ENCODE results near the gene EMD. TPM values are rescaled to one million over a fixed set of nuclear protein-coding genes. Genes with fewer than 3 reads are reported as not detected.
"Not testable (repeated sequence)": the region's sequence is repeated elsewhere in the genome, so short reads cannot be mapped to it uniquely, and the experiment has no call there.

EMD gene
- total RNA-seq, 8 experiments from 2014 or later, result 31.6 to 96.1 (median 64.8) TPM

GRCh38 chrX:154398668-154399526, 19.8 kb downstream of the EMD start:
- ATAC-seq (replicated peaks in 6 of 8), result peak in 2 of 8 experiments; percentile 0 to 1
- in situ Hi-C loops (cut with MboI; ENCODE audit: low pct_unique_long_range_greater_than_20kb in 2 of 9, low sequenced_read_pairs in 9 of 9, unreplicated experiment in 9 of 9), result no loop called here
- H3K4me3 ChIP-seq, result peak overlapping the region; percentile 58 to 86 (median 76)
- peak overlapping the region; percentile 99 for H3K27ac ChIP-seq
- 0 to 35% (median 19%) methylated on average over 6 to 40 of the region's 49 CpGs; no CpG with 5 or more reads in 6 of the 10 experiments for WGBS, 10 experiments
- peaks cover 14 to 18% of the 10 kb centered on the region in 2 donors for H3K4me1 ChIP-seq (replicated peaks in 1 of 2)

DNA sequence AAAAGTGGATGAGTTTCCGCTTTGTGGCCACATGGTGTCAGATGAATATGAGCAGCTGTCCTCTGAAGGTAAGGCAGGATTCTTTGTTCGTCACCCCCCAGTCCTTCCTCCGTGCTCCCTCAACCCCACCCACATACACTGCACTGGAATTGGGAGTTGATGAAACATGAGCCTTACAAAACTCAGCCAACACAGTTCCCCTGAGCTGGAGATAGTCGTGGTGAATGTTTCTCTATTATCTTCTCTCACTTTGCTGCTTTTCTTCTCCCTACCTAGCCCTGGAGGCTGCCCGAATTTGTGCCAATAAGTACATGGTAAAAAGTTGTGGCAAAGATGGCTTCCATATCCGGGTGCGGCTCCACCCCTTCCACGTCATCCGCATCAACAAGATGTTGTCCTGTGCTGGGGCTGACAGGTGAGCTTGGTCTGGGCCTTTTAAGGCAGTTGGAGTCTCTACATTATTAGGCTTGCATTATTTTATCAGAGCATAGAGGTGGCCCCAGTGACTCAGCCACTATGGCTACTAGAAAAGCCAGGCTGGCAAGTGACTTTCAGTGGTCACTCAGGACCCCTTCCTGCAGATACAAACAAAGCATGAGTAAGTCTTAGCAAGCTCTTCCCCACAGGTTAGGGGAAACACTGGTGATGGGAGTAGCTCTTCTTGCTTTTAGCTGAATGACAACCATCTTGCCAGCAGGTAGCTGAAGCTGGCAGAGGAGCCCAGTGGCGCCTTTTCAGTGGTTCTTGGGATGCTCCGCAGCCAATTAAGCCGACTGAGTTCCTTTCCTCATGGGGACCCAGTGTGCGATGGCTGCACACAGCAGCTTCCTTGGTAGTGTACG, 20.7 kb downstream of the EMD start:
- no peak for ATAC-seq (replicated peaks in 6 of 8)
- in situ Hi-C loops (cut with MboI; ENCODE audit: low pct_unique_long_range_greater_than_20kb in 2 of 9, low sequenced_read_pairs in 9 of 9, unreplicated experiment in 9 of 9), result no loop called here
- Histone ChIP-seq H3K4me3 (peak overlapping the region; percentile 58 to 86 (median 76)), H3K4me1 (replicated peaks in 1 of 2) (peaks cover 14 to 18% of the 10 kb centered on the region in 2 donors), H3K27ac (peak overlapping the region in 1 of 2 donors; percentile 99)
- 47 to 50% methylated on average over 1 to 5 of the region's 14 CpGs; no CpG with 5 or more reads in 8 of the 10 experiments for WGBS, 10 experiments

DNA sequence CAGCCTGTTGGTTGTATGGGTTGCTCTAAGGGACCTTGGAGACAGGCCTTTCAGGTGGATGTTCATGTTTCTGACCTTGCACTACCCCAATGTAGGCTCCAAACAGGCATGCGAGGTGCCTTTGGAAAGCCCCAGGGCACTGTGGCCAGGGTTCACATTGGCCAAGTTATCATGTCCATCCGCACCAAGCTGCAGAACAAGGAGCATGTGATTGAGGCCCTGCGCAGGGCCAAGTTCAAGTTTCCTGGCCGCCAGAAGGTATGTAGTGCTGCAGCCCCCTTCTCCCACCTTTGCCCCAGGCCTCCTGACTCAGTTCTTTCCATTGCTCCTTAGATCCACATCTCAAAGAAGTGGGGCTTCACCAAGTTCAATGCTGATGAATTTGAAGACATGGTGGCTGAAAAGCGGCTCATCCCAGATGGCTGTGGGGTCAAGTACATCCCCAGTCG, 21.3 kb downstream of the EMD start:
- H3K27ac ChIP-seq; in situ Hi-C loops (cut with MboI; ENCODE audit: low pct_unique_long_range_greater_than_20kb in 2 of 9, low sequenced_read_pairs in 9 of 9, unreplicated experiment in 9 of 9); ATAC-seq (replicated peaks in 6 of 8); H3K4me3 ChIP-seq: not testable (repeated sequence)
- 67% methylated on average over 1 of the region's 6 CpGs; no CpG with 5 or more reads in 9 of the 10 experiments for WGBS, 10 experiments
- H3K4me1 ChIP-seq (replicated peaks in 1 of 2), result peaks cover 14 to 18% of the 10 kb centered on the region in 2 donors

DNA sequence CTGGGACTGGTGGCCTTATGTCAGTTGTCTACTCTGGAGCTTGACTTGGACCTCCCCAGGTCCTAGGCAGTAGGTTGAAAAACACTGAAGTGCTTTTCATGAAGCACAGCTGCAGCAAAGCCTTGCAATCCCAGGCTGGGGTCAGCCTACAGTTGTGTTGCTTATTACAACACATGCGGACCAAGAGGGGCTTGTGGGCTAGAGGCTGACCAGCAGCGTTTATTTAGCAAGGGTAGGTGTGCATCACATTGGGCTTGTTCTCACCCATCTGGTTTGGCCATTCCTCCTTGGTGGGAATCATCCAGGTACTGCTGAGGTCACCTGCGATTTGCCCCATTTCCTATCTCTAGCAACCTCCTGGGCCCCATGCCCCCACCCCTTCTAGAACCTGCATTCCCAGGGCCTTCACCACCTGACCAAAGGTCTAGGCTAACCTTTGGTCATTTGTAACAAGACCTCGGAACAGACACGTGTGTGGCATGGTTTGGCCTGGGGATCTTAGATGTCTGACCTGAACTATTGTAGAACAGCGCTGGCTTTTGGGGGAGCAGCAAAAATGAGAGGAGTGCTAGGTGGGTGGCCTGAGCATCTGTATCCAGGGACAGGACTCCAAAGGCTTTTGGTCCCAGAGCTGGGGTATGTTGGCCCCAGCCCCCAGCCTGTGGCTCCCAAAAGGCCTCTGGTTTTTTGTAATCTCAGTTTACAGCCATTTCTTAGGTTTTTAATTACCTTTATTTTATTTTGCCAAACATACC, 22.1 kb downstream of the EMD start:
- in situ Hi-C loops (cut with MboI; ENCODE audit: low pct_unique_long_range_greater_than_20kb in 2 of 9, low sequenced_read_pairs in 9 of 9, unreplicated experiment in 9 of 9), result no loop called here
- no peak overlapping the region for H3K27ac ChIP-seq
- WGBS, 10 experiments, result 63% methylated on average over 3 of the region's 6 CpGs; no CpG with 5 or more reads in 9 of the 10 experiments
- peak in 3 of 8 experiments; percentile 1 to 7 (median 1) for ATAC-seq (replicated peaks in 6 of 8)
- H3K4me3 ChIP-seq, result no peak overlapping the region
- peaks cover 14 to 18% of the 10 kb centered on the region in 2 donors for H3K4me1 ChIP-seq (replicated peaks in 1 of 2)

GRCh38 chrX:154401918-154402621, 23.0 kb downstream of the EMD start:
- peaks cover 10% of the 10 kb centered on the region in 2 donors for H3K4me1 ChIP-seq (replicated peaks in 1 of 2)
- peak in 3 of 8 experiments; percentile 1 to 4 (median 3) for ATAC-seq (replicated peaks in 6 of 8)
- H3K4me3 ChIP-seq, result no peak overlapping the region
- no peak overlapping the region for H3K27ac ChIP-seq
- WGBS, 10 experiments, result 15 to 100% (median 40%) methylated on average over 1 to 3 of the region's 6 CpGs; no CpG with 5 or more reads in 5 of the 10 experiments
- in situ Hi-C loops (cut with MboI; ENCODE audit: low pct_unique_long_range_greater_than_20kb in 2 of 9, low sequenced_read_pairs in 9 of 9, unreplicated experiment in 9 of 9), result no loop called here

GRCh38 chrX:154402622-154403127, 23.6 kb downstream of the EMD start:
- no CpG with 5 or more reads among the region's 19 CpGs for WGBS, 10 experiments
- Histone ChIP-seq H3K4me3 (no peak overlapping the region), H3K27ac (no peak overlapping the region), H3K4me1 (replicated peaks in 1 of 2) (peaks cover 9 to 10% of the 10 kb centered on the region in 2 donors)
- ATAC-seq (replicated peaks in 6 of 8), result peak in 5 of 8 experiments; percentile 0 to 19 (median 5)
- in situ Hi-C loops (cut with MboI; ENCODE audit: low pct_unique_long_range_greater_than_20kb in 2 of 9, low sequenced_read_pairs in 9 of 9, unreplicated experiment in 9 of 9), result no loop called here

DNA sequence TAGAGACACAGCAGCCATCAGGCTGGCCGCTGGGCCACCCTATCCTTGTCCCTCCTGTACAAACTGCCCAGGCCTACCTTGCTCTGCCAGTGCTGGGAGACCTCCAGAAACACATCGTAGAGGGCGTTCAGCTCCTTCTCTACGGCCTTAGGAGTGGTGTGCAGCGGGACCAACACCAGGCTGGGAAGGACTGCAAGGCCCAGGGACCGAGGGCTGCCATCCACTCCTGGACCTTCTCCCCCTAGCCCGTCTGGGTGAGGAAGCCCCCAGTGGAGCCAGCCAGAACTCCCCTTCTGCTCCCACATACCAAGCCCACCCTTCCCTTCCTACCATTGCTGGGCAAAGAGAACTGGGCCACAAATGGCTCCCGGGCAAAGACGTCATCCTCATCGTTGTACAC, 24.1 kb downstream of the EMD start:
- WGBS, 10 experiments, result 25 to 94% methylated on average over 2 to 3 of the region's 10 CpGs; no CpG with 5 or more reads in 8 of the 10 experiments
- Histone ChIP-seq H3K4me3 (no peak overlapping the region), H3K4me1 (replicated peaks in 1 of 2) (peaks cover 9 to 10% of the 10 kb centered on the region in 2 donors), H3K27ac (no peak overlapping the region)
- in situ Hi-C loops (cut with MboI; ENCODE audit: low pct_unique_long_range_greater_than_20kb in 2 of 9, low sequenced_read_pairs in 9 of 9, unreplicated experiment in 9 of 9), result no loop called here
- peak in 6 of 8 experiments; percentile 1 to 12 (median 6) for ATAC-seq (replicated peaks in 6 of 8)

GRCh38 chrX:154403858-154404257, 24.8 kb downstream of the EMD start:
- in situ Hi-C loops (cut with MboI; ENCODE audit: low pct_unique_long_range_greater_than_20kb in 2 of 9, low sequenced_read_pairs in 9 of 9, unreplicated experiment in 9 of 9), result no loop called here
- WGBS, 10 experiments, result 63 to 96% (median 69%) methylated on average over 2 to 4 of the region's 4 CpGs; no CpG with 5 or more reads in 6 of the 10 experiments
- ATAC-seq (replicated peaks in 6 of 8), result no peak
- Histone ChIP-seq H3K27ac (no peak overlapping the region), H3K4me3 (no peak overlapping the region), H3K4me1 (replicated peaks in 1 of 2) (peaks cover 9 to 10% of the 10 kb centered on the region in 2 donors)

GRCh38 chrX:154404625-154405192, 25.6 kb downstream of the EMD start:
- Histone ChIP-seq H3K4me3 (no peak overlapping the region), H3K27ac (no peak overlapping the region), H3K4me1 (replicated peaks in 1 of 2) (peaks cover 5 to 6% of the 10 kb centered on the region in 2 donors)
- peak in 1 of 8 experiments; percentile 1 for ATAC-seq (replicated peaks in 6 of 8)
- in situ Hi-C loops (cut with MboI; ENCODE audit: low pct_unique_long_range_greater_than_20kb in 2 of 9, low sequenced_read_pairs in 9 of 9, unreplicated experiment in 9 of 9), result no loop called here
- 68% methylated on average over 9 of the region's 16 CpGs; no CpG with 5 or more reads in 9 of the 10 experiments for WGBS, 10 experiments

- peaks cover 9 to 10% of the 10 kb centered on the region in 2 donors for H3K4me1 ChIP-seq (replicated peaks in 1 of 2)
- in situ Hi-C loops (cut with MboI; ENCODE audit: low pct_unique_long_range_greater_than_20kb in 2 of 9, low sequenced_read_pairs in 9 of 9, unreplicated experiment in 9 of 9), result no loop called here
- WGBS, 10 experiments, result 25 to 48% methylated on average over 2 of the region's 10 CpGs; no CpG with 5 or more reads in 8 of the 10 experiments
- no peak overlapping the region for H3K27ac ChIP-seq
- no peak for ATAC-seq (replicated peaks in 6 of 8)
- H3K4me3 ChIP-seq, result peak overlapping the region in 1 of 5 donors; percentile 0
These were observed 29.6 kb downstream of the EMD start for GRCh38 chrX:154408659-154409221.

GRCh38 chrX:154409222-154409871, 30.3 kb downstream of the EMD start, which contains the start of gene DNASE1L1:
TSS of gene DNASE1L1 (minus strand) at chrX:154409254. CDS start at chrX:154405568, 3,686 bp downstream.
- Histone ChIP-seq H3K4me1 (replicated peaks in 1 of 2) (peaks cover 9 to 10% of the 10 kb centered on the region in 2 donors), H3K27ac (peak within 1 kb of the TSS in 1 of 2 donors; percentile 46), H3K4me3 (peak within 1 kb of the TSS in 1 of 5 donors; percentile 0)
- in situ Hi-C loops (cut with MboI; ENCODE audit: low pct_unique_long_range_greater_than_20kb in 2 of 9, low sequenced_read_pairs in 9 of 9, unreplicated experiment in 9 of 9), result no loop called here
- 0 to 49% methylated on average over 1 to 7 of the region's 26 CpGs; no CpG with 5 or more reads in 8 of the 10 experiments for WGBS, 10 experiments
- ATAC-seq (replicated peaks in 6 of 8), result peak; percentile 53 to 77 (median 65)
